ENCODE data around the gene PNCK.

DNA sequence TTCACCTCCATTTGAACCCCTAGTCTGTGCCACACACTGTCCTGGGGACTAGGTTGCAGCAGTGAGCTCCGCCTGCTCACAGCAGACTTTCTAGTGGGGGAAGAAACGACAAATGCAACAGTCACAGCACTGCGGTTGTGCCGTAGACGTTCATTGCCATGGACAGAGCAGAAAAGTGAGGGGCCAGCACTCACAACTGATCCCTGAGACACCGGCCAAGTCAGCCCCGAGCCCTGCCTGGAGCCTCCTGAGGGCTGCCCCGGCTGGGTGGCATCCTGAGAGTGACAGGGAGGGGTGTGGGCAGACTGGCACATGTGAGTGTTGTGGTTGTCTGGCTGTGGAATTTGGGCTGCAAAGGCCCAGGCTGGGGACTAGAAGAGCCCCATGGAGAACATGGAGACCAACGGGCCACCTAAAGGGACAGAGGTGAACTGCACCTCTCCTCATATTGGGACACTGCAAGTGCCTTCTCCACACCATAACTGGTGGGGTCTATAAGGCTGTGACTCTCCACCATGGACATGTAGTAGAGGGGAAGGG, 22.0 kb downstream of the PNCK start:
- TF ChIP-seq BHLHE40 (IDR thresholded peaks at IDR 0.05; ENCODE audit: low read length): no peak
- TF ChIP-seq RBAK (CRISPR knock-in tag; IDR thresholded peaks at IDR 0.05): no peak
- no peak for TF ChIP-seq NFE2 (CRISPR knock-in tag; IDR thresholded peaks at IDR 0.05)
- no peak for TF ChIP-seq ZBTB38 (CRISPR knock-in tag; IDR thresholded peaks at IDR 0.05)
- TF ChIP-seq, protein P1, sequence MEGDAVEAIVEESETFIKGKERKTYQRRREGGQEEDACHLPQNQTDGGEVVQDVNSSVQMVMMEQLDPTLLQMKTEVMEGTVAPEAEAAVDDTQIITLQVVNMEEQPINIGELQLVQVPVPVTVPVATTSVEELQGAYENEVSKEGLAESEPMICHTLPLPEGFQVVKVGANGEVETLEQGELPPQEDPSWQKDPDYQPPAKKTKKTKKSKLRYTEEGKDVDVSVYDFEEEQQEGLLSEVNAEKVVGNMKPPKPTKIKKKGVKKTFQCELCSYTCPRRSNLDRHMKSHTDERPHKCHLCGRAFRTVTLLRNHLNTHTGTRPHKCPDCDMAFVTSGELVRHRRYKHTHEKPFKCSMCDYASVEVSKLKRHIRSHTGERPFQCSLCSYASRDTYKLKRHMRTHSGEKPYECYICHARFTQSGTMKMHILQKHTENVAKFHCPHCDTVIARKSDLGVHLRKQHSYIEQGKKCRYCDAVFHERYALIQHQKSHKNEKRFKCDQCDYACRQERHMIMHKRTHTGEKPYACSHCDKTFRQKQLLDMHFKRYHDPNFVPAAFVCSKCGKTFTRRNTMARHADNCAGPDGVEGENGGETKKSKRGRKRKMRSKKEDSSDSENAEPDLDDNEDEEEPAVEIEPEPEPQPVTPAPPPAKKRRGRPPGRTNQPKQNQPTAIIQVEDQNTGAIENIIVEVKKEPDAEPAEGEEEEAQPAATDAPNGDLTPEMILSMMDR (CRISPR knock-in tag; IDR thresholded peaks at IDR 0.05): peak; percentile 52
- TF ChIP-seq TGIF2 (CRISPR knock-in tag; IDR thresholded peaks at IDR 0.05): no peak
- no peak for TF ChIP-seq ZNF274 (CRISPR knock-in tag; IDR thresholded peaks at IDR 0.05)

Data from HepG2 (cell line).